Activated T-cell treated with anti-CD3 and anti-CD28 coated beads for 48 hours (primary cell): ENCODE data around the gene MAGI3.
"Not testable (repeated sequence)": the region's sequence is repeated elsewhere in the genome, so short reads cannot be mapped to it uniquely, and the experiment has no call there.

ENCODE experiments used
- DNase-seq: peaks from one replicate; pipeline ENCODE4 v3.0.0-alpha.2; 2020; ENCODE audit warnings: low read depth

Gene MAGI3

GRCh38 chr1:113517983-113518382 is 127.7 kb downstream of the MAGI3 start:
- no peak for DNase-seq

GRCh38 chr1:113519556-113519955 is 129.2 kb downstream of the MAGI3 start:
- DNase-seq, result no peak

GRCh38 chr1:113530021-113530420 is 139.7 kb downstream of the MAGI3 start:
- no peak for DNase-seq

GRCh38 chr1:113531321-113531720 is 141.0 kb downstream of the MAGI3 start:
- DNase-seq, result no peak

- no peak for DNase-seq
Measured at GRCh38 chr1:113533061-113533460, 142.7 kb downstream of the MAGI3 start.

GRCh38 chr1:113534130-113534817 is 144.0 kb downstream of the MAGI3 start:
- DNase-seq, result no peak

GRCh38 chr1:113534875-113535274 is 144.6 kb downstream of the MAGI3 start:
- no peak for DNase-seq

- no peak for DNase-seq
Measured at GRCh38 chr1:113536182-113536780, 146.0 kb downstream of the MAGI3 start.

GRCh38 chr1:113538225-113538624 is 147.9 kb downstream of the MAGI3 start:
- no peak for DNase-seq

- no peak for DNase-seq
Measured at GRCh38 chr1:113540335-113540734, 150.0 kb downstream of the MAGI3 start.

GRCh38 chr1:113541106-113541505 is 150.8 kb downstream of the MAGI3 start:
- no peak for DNase-seq

GRCh38 chr1:113542221-113542701 is 151.9 kb downstream of the MAGI3 start:
- no peak for DNase-seq

- no peak for DNase-seq
Measured at GRCh38 chr1:113543110-113543509, 152.8 kb downstream of the MAGI3 start.

- no peak for DNase-seq
Measured at GRCh38 chr1:113545210-113545609, 154.9 kb downstream of the MAGI3 start.

- no peak for DNase-seq
Measured at GRCh38 chr1:113545626-113546025, 155.3 kb downstream of the MAGI3 start.

GRCh38 chr1:113551728-113552127 is 161.4 kb downstream of the MAGI3 start:
- DNase-seq, result no peak

- no peak for DNase-seq
Measured at GRCh38 chr1:113552244-113552643, 161.9 kb downstream of the MAGI3 start.

GRCh38 chr1:113557187-113557586 is 166.9 kb downstream of the MAGI3 start:
- DNase-seq, result no peak

GRCh38 chr1:113565621-113566020 is 175.3 kb downstream of the MAGI3 start:
- DNase-seq, result no peak

- DNase-seq, result no peak
Measured at GRCh38 chr1:113567427-113567826, 177.1 kb downstream of the MAGI3 start.

GRCh38 chr1:113575744-113576260 is 185.5 kb downstream of the MAGI3 start:
- DNase-seq, result not testable (repeated sequence)

- DNase-seq, result no peak
Measured at GRCh38 chr1:113576271-113576670, 186.0 kb downstream of the MAGI3 start.

GRCh38 chr1:113579256-113580018 is 189.1 kb downstream of the MAGI3 start:
- no peak for DNase-seq
